ENCODE results near the gene ANKRD30BL. TPM values are rescaled to one million over a fixed set of nuclear protein-coding genes. Genes with fewer than 3 reads are reported as not detected.
"Not testable (repeated sequence)": the region's sequence is repeated elsewhere in the genome, so short reads cannot be mapped to it uniquely, and the experiment has no call there.

Gene ANKRD30BL, protein sequence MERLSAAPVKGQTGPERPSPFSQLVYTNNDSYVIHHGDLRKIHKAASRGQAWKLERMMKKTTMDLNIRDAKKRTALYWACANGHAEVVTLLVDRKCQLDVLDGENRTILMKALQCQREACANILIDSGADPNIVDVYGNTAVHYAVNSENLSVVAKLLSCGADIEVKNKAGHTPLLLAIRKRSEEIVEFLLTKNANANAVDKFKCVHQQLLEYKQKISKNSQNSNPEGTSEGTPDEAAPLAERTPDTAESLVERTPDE
- total RNA-seq, result not detected in 2 replicates
- long read RNA-seq, result 0 reads

- DNase-seq (ENCODE audit: low spot score, unreplicated experiment); H3K36me3 Mint-ChIP-seq (ENCODE audit: insufficient read depth); H3K4me1 Mint-ChIP-seq (ENCODE audit: low read depth); H3K27me3 Mint-ChIP-seq; H3K9me3 Mint-ChIP-seq (ENCODE audit: low read depth); H3K27ac Mint-ChIP-seq; H3K4me3 Mint-ChIP-seq (ENCODE audit: low read depth): not testable (repeated sequence)
Measured at GRCh38 chr2:132161161-132162124, at the start of gene ANKRD30BL. Gene ANKRD30BL, minus strand, starts transcription at chr2:132161952. Its CDS starts 247 bp downstream, at chr2:132161705.

- not testable (repeated sequence) for H3K4me3 Mint-ChIP-seq (ENCODE audit: low read depth); H3K27ac Mint-ChIP-seq; H3K36me3 Mint-ChIP-seq (ENCODE audit: insufficient read depth); H3K27me3 Mint-ChIP-seq; H3K9me3 Mint-ChIP-seq (ENCODE audit: low read depth); DNase-seq (ENCODE audit: low spot score, unreplicated experiment); H3K4me1 Mint-ChIP-seq (ENCODE audit: low read depth)
Measured at GRCh38 chr2:132202866-132203265, 41.1 kb upstream of the ANKRD30BL start.

DNA sequence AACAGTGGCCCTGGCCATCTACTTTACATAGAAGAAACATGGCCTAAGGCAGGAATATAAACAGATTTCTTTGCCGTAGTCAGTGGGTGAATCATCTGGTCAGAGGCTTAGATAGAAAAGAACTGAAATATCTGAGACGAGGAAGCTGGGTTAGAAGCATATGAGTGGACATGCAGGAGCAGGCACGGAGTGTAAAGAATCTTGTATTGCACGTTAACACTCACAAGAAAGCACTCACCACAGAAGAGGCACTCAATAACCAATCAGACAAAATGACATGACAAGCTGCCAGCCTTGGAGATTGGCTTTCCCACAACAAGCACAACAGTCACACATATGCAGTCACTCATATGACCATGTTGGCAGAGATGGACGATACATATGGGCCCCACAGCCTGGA lies 31.1 kb upstream of the ANKRD30BL start:
- H3K9me3 Mint-ChIP-seq (ENCODE audit: low read depth); H3K27me3 Mint-ChIP-seq; H3K4me1 Mint-ChIP-seq (ENCODE audit: low read depth); H3K27ac Mint-ChIP-seq; H3K4me3 Mint-ChIP-seq (ENCODE audit: low read depth); DNase-seq (ENCODE audit: low spot score, unreplicated experiment); H3K36me3 Mint-ChIP-seq (ENCODE audit: insufficient read depth): not testable (repeated sequence)

- H3K4me1 Mint-ChIP-seq (ENCODE audit: low read depth); DNase-seq (ENCODE audit: low spot score, unreplicated experiment); H3K27me3 Mint-ChIP-seq; H3K27ac Mint-ChIP-seq; H3K4me3 Mint-ChIP-seq (ENCODE audit: low read depth); H3K36me3 Mint-ChIP-seq (ENCODE audit: insufficient read depth); H3K9me3 Mint-ChIP-seq (ENCODE audit: low read depth): not testable (repeated sequence)
Measured at GRCh38 chr2:132167100-132167499, 5.3 kb upstream of the ANKRD30BL start.

- H3K4me1 Mint-ChIP-seq (ENCODE audit: low read depth); H3K27me3 Mint-ChIP-seq; H3K27ac Mint-ChIP-seq; H3K9me3 Mint-ChIP-seq (ENCODE audit: low read depth); H3K36me3 Mint-ChIP-seq (ENCODE audit: insufficient read depth); DNase-seq (ENCODE audit: low spot score, unreplicated experiment); H3K4me3 Mint-ChIP-seq (ENCODE audit: low read depth): not testable (repeated sequence)
Measured at GRCh38 chr2:132162125-132162660, 441 bp upstream of the ANKRD30BL start.

GRCh38 chr2:132146774-132147173 lies 15.0 kb downstream of the ANKRD30BL start:
- H3K27ac Mint-ChIP-seq; H3K4me1 Mint-ChIP-seq (ENCODE audit: low read depth); H3K27me3 Mint-ChIP-seq; H3K9me3 Mint-ChIP-seq (ENCODE audit: low read depth); H3K4me3 Mint-ChIP-seq (ENCODE audit: low read depth); H3K36me3 Mint-ChIP-seq (ENCODE audit: insufficient read depth): not testable (repeated sequence)
- peak; percentile 74 for TF ChIP-seq CTCF (IDR thresholded peaks at IDR 0.05; ENCODE audit: unreplicated experiment)
- DNase-seq (ENCODE audit: low spot score, unreplicated experiment), result peak; percentile 59
